IMR-90 (cell line): ENCODE measurements around the gene PID1. TPM values are rescaled to one million over a fixed set of nuclear protein-coding genes. Genes with fewer than 3 reads are reported as not detected.
A peak's percentile ranks its signal among the peaks of the same experiment; 100 is the strongest.

ENCODE experiments used
- ATAC-seq: fragments of 200-7000 bp; cut with Tn5 transposase; 2 replicates; pipeline ENCODE4 v1.9.1; 2020; ENCODE audit warnings: low read depth, mild to moderate bottlenecking, moderate library complexity
- BruUV-seq: library from RNA; stranded (reverse); fragments of 400-500 nt; replicated peaks from 2 replicates; lab custom pipeline; 2021; lab: Mats Ljungman, UMichigan
- CTCF ChIA-PET: fragments of 300-600 bp; formaldehyde crosslinking; extraction: SDS; loops from one replicate; lab custom pipeline; 2021; ENCODE audit warnings: antibody characterized with exemption; lab: Yijun Ruan, JAX
- POLR2A ChIA-PET: fragments of 300-600 bp; sonication (Branson Sonifier 250); formaldehyde crosslinking; loops from one replicate; lab custom pipeline; 2022; ENCODE audit warnings: antibody characterized with exemption; ENCODE audit not compliant: unreplicated experiment; lab: Charles Lee
- DNase-seq: peaks from one replicate; pipeline ENCODE4 v3.0.0; 2013
- H2AFZ ChIP-seq: replicated peaks from 2 replicates; pipeline ENCODE3; 2013; ENCODE audit warnings: low read length, mild to moderate bottlenecking; ENCODE audit not compliant: poor library complexity
- H2AK5ac ChIP-seq: 2 replicates; pipeline ENCODE4 v1.6.1; 2013; ENCODE audit warnings: low read depth, low read length, inconsistent platforms
- H2AK9ac ChIP-seq: replicated peaks from 2 replicates; pipeline ENCODE3; 2013; ENCODE audit warnings: mild to moderate bottlenecking, low read depth, low read length, moderate library complexity; ENCODE audit not compliant: poor library complexity
- H2BK120ac ChIP-seq: 2 replicates; pipeline ENCODE4 v1.6.1; 2013; ENCODE audit warnings: low read depth, low read length, inconsistent platforms
- H2BK15ac ChIP-seq: 3 replicates; pipeline ENCODE4 v1.6.1; 2013; ENCODE audit warnings: low read depth, low read length, inconsistent platforms
- H2BK20ac ChIP-seq: 2 replicates; pipeline ENCODE4 v1.6.1; 2013; ENCODE audit warnings: low read depth, mild to moderate bottlenecking, inconsistent platforms, low read length, moderate library complexity
- H2BK5ac ChIP-seq: 2 replicates; pipeline ENCODE4 v1.6.1; 2013; ENCODE audit warnings: mild to moderate bottlenecking, low read depth, low read length, inconsistent platforms; ENCODE audit not compliant: poor library complexity, severe bottlenecking
- H3K14ac ChIP-seq: replicated peaks from 2 replicates; pipeline ENCODE4 v1.6.1; 2013; ENCODE audit warnings: low read depth, low read length, inconsistent platforms
- H3K18ac ChIP-seq: 2 replicates; pipeline ENCODE4 v1.6.1; 2013; ENCODE audit warnings: low read depth, low read length, control low read depth
- H3K23ac ChIP-seq: 2 replicates; pipeline ENCODE4 v1.6.1; 2013; ENCODE audit warnings: low read depth, low read length, inconsistent platforms
- H3K27ac ChIP-seq: 2 replicates; pipeline ENCODE4 v1.5.1; 2013; ENCODE audit warnings: mild to moderate bottlenecking, control low read depth, low read length; ENCODE audit not compliant: insufficient read depth
- H3K27me3 ChIP-seq: 2 replicates; pipeline ENCODE4 v1.6.1; 2013; ENCODE audit warnings: low read length; ENCODE audit not compliant: control insufficient read depth, insufficient read depth
- H3K36me3 ChIP-seq: 2 replicates; pipeline ENCODE4 v1.6.1; 2013; ENCODE audit warnings: low read length, mixed read lengths; ENCODE audit not compliant: control insufficient read depth, insufficient read depth
- H3K4ac ChIP-seq: 2 replicates; pipeline ENCODE4 v1.6.1; 2013; ENCODE audit warnings: low read depth, low read length, inconsistent platforms
- H3K4me1 ChIP-seq: 2 replicates; pipeline ENCODE4 v1.6.1; 2013; ENCODE audit warnings: low read length, mixed read lengths; ENCODE audit not compliant: control insufficient read depth, insufficient read depth
- H3K4me2 ChIP-seq: 2 replicates; pipeline ENCODE4 v1.6.1; 2013; ENCODE audit warnings: low read depth, mild to moderate bottlenecking, control low read depth, low read length, moderate library complexity
- H3K4me3 ChIP-seq: 2 replicates; pipeline ENCODE4 v1.5.1; 2013; ENCODE audit warnings: low read depth, mild to moderate bottlenecking, control low read depth, low read length, moderate library complexity; ENCODE audit not compliant: insufficient read depth
- H3K56ac ChIP-seq: 2 replicates; pipeline ENCODE4 v1.6.1; 2013; ENCODE audit warnings: low read length, inconsistent platforms; ENCODE audit not compliant: insufficient read depth; ENCODE audit errors: extremely low read depth
- H3K79me1 ChIP-seq, 2 experiments: 2 replicates each; pipeline ENCODE4 v1.6.1; 2013; ENCODE audit warnings: low read length in 2 of 2, inconsistent platforms in 1 of 2, low read depth in 1 of 2
- H3K9ac ChIP-seq: 2 replicates; pipeline ENCODE4 v1.6.1; 2013; ENCODE audit warnings: low read depth, low read length, control low read depth
- H3K9me1 ChIP-seq: 2 replicates; pipeline ENCODE4 v1.6.1; 2013; ENCODE audit warnings: low read length, inconsistent platforms; ENCODE audit not compliant: insufficient read depth
- H3K9me3 ChIP-seq: 2 replicates; pipeline ENCODE4 v1.6.1; 2013; ENCODE audit warnings: low read length; ENCODE audit not compliant: control insufficient read depth, insufficient read depth
- H4K20me1 ChIP-seq: 2 replicates; pipeline ENCODE4 v1.6.1; 2013; ENCODE audit warnings: low read length, inconsistent platforms; ENCODE audit not compliant: insufficient read depth
- H4K5ac ChIP-seq: 2 replicates; pipeline ENCODE4 v1.6.1; 2013; ENCODE audit warnings: mild to moderate bottlenecking, low read depth, low read length, control low read depth
- H4K8ac ChIP-seq, 2 experiments: 2 replicates each; pipeline ENCODE4 v1.6.1; 2013; ENCODE audit warnings: low read depth in 2 of 2, low read length in 2 of 2, control low read depth in 1 of 2, inconsistent platforms in 1 of 2
- H4K91ac ChIP-seq: 2 replicates; pipeline ENCODE4 v1.6.1; 2013; ENCODE audit warnings: low read depth, low read length, inconsistent platforms; ENCODE audit not compliant: insufficient read depth
- FOS ChIP-seq: fragments of 150-350 bp; IDR thresholded peaks from 2 replicates; pipeline ENCODE4 v1.6.1; 2016; ENCODE audit warnings: low read depth, low read length
- MAFK ChIP-seq: IDR thresholded peaks from 2 replicates; pipeline ENCODE4 v1.6.1; 2012; ENCODE audit warnings: low read depth, low read length, improper control_type of control experiment
- RAD21 ChIP-seq: IDR thresholded peaks from 2 replicates; pipeline ENCODE4 v1.6.1; 2012; ENCODE audit warnings: low read length, improper control_type of control experiment
- WGBS, 2 experiments: methylation state at CpG; one replicate each; pipeline versions ENCODE4 v1.1.5 to v1.1.7; 2013; ENCODE audit warnings: missing lambda C conversion rate in 2 of 2; ENCODE audit not compliant: insufficient read length in 1 of 2; ENCODE audit errors: extremely low coverage in 2 of 2; 5-methylcytosine and 5-hydroxymethylcytosine counted together
- dilution Hi-C: fragments of 300-500 bp; cut with HindIII; formaldehyde crosslinking; loops from one replicate; pipeline ENCODE4 v1.14.3; 2018; ENCODE audit warnings: low sequenced_read_pairs; ENCODE audit not compliant: unreplicated experiment
- in situ Hi-C: fragments of 300-500 bp; cut with MboI; formaldehyde crosslinking; loops from 3 replicates; pipeline ENCODE4 v1.14.3; 2019; ENCODE audit warnings: low sequenced_read_pairs, inconsistent platforms, mixed read lengths
- intact Hi-C: fragments of 100-400 bp; cut with micrococcal nuclease; formaldehyde crosslinking; loops from 2 replicates; pipeline ENCODE4 v1.10.0; 2022
- polyA plus RNA-seq, 3 experiments: library from polyadenylated mRNA; depleted of rRNA; stranded (reverse); fragments of >200 nt; gene quantifications; 2 replicates each; pipeline ENCODE4 v1.2.3, GENCODE V29; 2012; ENCODE audit warnings: low replicate concordance in 1 of 3
- total RNA-seq: library from RNA; depleted of rRNA; stranded (reverse); fragments of >200 nt; gene quantifications from 2 replicates; pipeline ENCODE4 v1.2.3, GENCODE V29; 2012

The PID1 gene
- total and polyA plus RNA-seq, 2 of the 4 experiments (the other 2 are of a cell fraction) = 0.90 to 1.9 TPM

DNA sequence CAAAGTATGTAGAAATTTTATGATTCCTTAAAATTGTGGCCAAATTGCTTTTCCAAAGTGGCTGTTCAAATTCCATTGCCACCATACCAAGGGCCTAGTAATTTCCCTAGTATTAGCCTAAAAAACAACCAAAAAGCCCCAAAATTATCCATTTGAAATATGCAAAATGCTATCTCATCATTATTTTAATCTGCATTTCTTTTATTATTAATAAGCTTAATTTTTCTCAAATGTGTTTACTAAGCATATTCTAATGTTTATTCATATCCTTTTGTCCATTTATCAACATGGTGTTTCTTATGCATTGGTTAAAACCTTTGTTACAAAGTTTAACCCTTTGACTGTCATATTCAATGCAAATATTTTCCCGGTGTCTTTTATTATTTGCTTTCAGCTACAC lies 48.0 kb downstream of the PID1 start:
- Histone ChIP-seq H3K23ac (no peak overlapping the region), H4K5ac (no peak overlapping the region), H4K20me1 (no peaks in the 10 kb centered on the region), H3K9me1 (no peaks in the 10 kb centered on the region), H3K9me3 (peaks cover 16% of the 10 kb centered on the region), H2AK9ac (no peak overlapping the region), H2AFZ (no peak overlapping the region), H3K56ac (no peak overlapping the region), H3K36me3 (no peaks in the 10 kb centered on the region), H4K8ac (no peak overlapping the region), H3K4me1 (no peaks in the 10 kb centered on the region), H2BK20ac (no peak overlapping the region), H3K27me3 (no peaks in the 10 kb centered on the region), H3K18ac (no peak overlapping the region), H2BK5ac (no peak overlapping the region), H2BK120ac (no peak overlapping the region), H3K4me2 (no peak overlapping the region), H2AK5ac (no peak overlapping the region), H3K9ac (no peak overlapping the region), H3K79me1 (no peaks in the 10 kb centered on the region), H3K27ac (no peak overlapping the region), H4K91ac (no peak overlapping the region), H3K14ac (no peak overlapping the region), H2BK15ac (no peak overlapping the region), H3K4ac (no peak overlapping the region), H3K4me3 (no peak overlapping the region)
- intact Hi-C loops (no loop called here), dilution Hi-C loops (no loop called here), in situ Hi-C loops (no loop called here)
- no peak for ATAC-seq
- WGBS, 2 experiments = no CpG with 5 or more reads among the region's 1 CpG
- TF ChIP-seq FOS = no peak
- TF ChIP-seq MAFK = peak; percentile 48
- no peak for TF ChIP-seq RAD21
- ChIA-PET POLR2A (no interaction called here), CTCF (no interaction called here)
- DNase-seq = no peak
- no TSS peak for BruUV-seq
